Kidney (tissue), 14 donors: ENCODE data around the gene GDF15. TPM values are rescaled to one million over a fixed set of nuclear protein-coding genes. Genes with fewer than 3 reads are reported as not detected.
"Not testable (repeated sequence)": the region's sequence is repeated elsewhere in the genome, so short reads cannot be mapped to it uniquely, and the experiment has no call there.

Source experiments
- DNase-seq, 5 donors: peaks; one replicate each; pipeline ENCODE4 v3.0.0-alpha.2; 2013 to 2020
- FAIRE-seq: peaks from 2 replicates; lab custom pipeline; 2012; peaks lifted over from hg19 to GRCh38; lab: Jason Lieb, UNC
- H3K27ac ChIP-seq, 2 donors: one replicate each; pipeline ENCODE4 v1.7.0; 2013; ENCODE audit warnings: low read depth in 2 of 2, low read length in 2 of 2, inconsistent platforms in 1 of 2
- H3K27me3 ChIP-seq: one replicate; pipeline ENCODE4 v1.7.1; 2013; ENCODE audit warnings: low read length, inconsistent platforms; ENCODE audit not compliant: control insufficient read depth, insufficient read depth
- H3K36me3 ChIP-seq, 3 donors: one replicate each; pipeline versions ENCODE4 v1.7.0 to v1.7.1; 2013; ENCODE audit warnings: low read length in 3 of 3, control low read depth in 1 of 3, inconsistent platforms in 1 of 3; ENCODE audit not compliant: insufficient read depth in 3 of 3, control insufficient read depth in 2 of 3
- H3K4me1 ChIP-seq, 3 donors: one replicate each; pipeline versions ENCODE4 v1.7.0 to v1.7.1; 2013; ENCODE audit warnings: low read length in 3 of 3, inconsistent platforms in 1 of 3, low read depth in 1 of 3; ENCODE audit not compliant: control insufficient read depth in 2 of 3, insufficient read depth in 2 of 3
- H3K4me3 ChIP-seq, 3 donors: one replicate each; pipeline versions ENCODE4 v1.7.0 to v1.8.1; 2013; ENCODE audit warnings: low read length in 3 of 3, control low read depth in 1 of 3, inconsistent platforms in 1 of 3
- H3K9ac ChIP-seq, 3 donors: one replicate each; pipeline versions ENCODE4 v1.7.0 to v1.7.1; 2013; ENCODE audit warnings: low read length in 3 of 3, control low read depth in 1 of 3, inconsistent platforms in 1 of 3
- H3K9me3 ChIP-seq, 3 donors: one replicate each; pipeline versions ENCODE4 v1.7.0 to v1.7.1; 2013; ENCODE audit warnings: low read length in 3 of 3, control low read depth in 1 of 3, inconsistent platforms in 1 of 3; ENCODE audit not compliant: control insufficient read depth in 2 of 3, insufficient read depth in 1 of 3
- CTCF ChIP-seq: IDR thresholded peaks from 3 replicates; pipeline ENCODE4 v1.5.1; 2012; ENCODE audit warnings: mild to moderate bottlenecking, moderate library complexity, borderline replicate concordance; ENCODE audit not compliant: insufficient read depth; ENCODE audit errors: extremely low read depth
- intact Hi-C: fragments of 100-400 bp; cut with DNase I; formaldehyde crosslinking; loops from one replicate; pipeline ENCODE4 v1.11.1; 2022
- polyA plus RNA-seq: library from polyadenylated mRNA; stranded (reverse); fragments of 350-450 nt; fragmentation: Illumina TruSeq; extraction: RNeasy Lipid Tissue Mini Kit (QIAGEN cat#74804); gene quantifications from one replicate; pipeline ENCODE4 v1.2.3, GENCODE V29; 2014; ENCODE audit warnings: low read depth, low replicate concordance; ENCODE audit not compliant: insufficient read depth
- total RNA-seq: library from RNA; stranded (reverse); fragmentation: NEBNext Ultra II Directional; extraction: Animal tissue kit (Norgen Biotek cat#: 25700); gene quantifications from one replicate; pipeline ENCODE4 v1.2.1, GENCODE V29; 2021
- donor health status: control.
- donor health status: control.
- donor health status: control.
- donor health status: control.
- donor health status: control.
- donor health status: DM: yes; HTN: yes; CAD: no.
- donor health status: Normal renal cell carcinoma (clear cell type).

Gene GDF15
- total and polyA plus RNA-seq, 2 donors from 2014 or later: 51.2 to 154 TPM

GRCh38 chr19:18344582-18344950, 41.4 kb upstream of the GDF15 start:
- TF ChIP-seq CTCF: no peak
- H3K4me3 ChIP-seq: no peak overlapping the region
- H3K4me1 ChIP-seq: peaks cover 0 to 16% (median 14%) of the 10 kb centered on the region in 3 donors
- no peak overlapping the region for H3K27ac ChIP-seq
- FAIRE-seq (no peak), DNase-seq (no peak)
- peaks cover 0 to 3% (median 0%) of the 10 kb centered on the region in 3 donors for H3K36me3 ChIP-seq
- no peaks in the 10 kb centered on the region for H3K9me3 ChIP-seq
- intact Hi-C loops: loop anchor here (10.0 kb wide), 1 partner anchor 60 kb away; no protein-coding TSS in a partner anchor
- no peaks in the 10 kb centered on the region for H3K27me3 ChIP-seq
- no peak overlapping the region for H3K9ac ChIP-seq

- Histone ChIP-seq H3K9ac (no peak overlapping the region), H3K9me3 (no peaks in the 10 kb centered on the region), H3K4me3 (no peak overlapping the region), H3K27ac (no peak overlapping the region), H3K27me3 (no peaks in the 10 kb centered on the region), H3K36me3 (peaks cover 0 to 3% (median 2%) of the 10 kb centered on the region in 3 donors), H3K4me1 (peaks cover 0 to 9% (median 8%) of the 10 kb centered on the region in 3 donors)
- no peak for DNase-seq
- TF ChIP-seq CTCF: no peak
- intact Hi-C loops: loop anchor here (10.0 kb wide), 1 partner anchor 60 kb away; no protein-coding TSS in a partner anchor
- no peak for FAIRE-seq
Observed at GRCh38 chr19:18345296-18345695, 40.7 kb upstream of the GDF15 start.

GRCh38 chr19:18346091-18346490, 39.9 kb upstream of the GDF15 start:
- DNase-seq (no peak), FAIRE-seq (no peak)
- TF ChIP-seq CTCF: no peak
- Histone ChIP-seq H3K9me3 (no peaks in the 10 kb centered on the region), H3K27me3 (no peaks in the 10 kb centered on the region), H3K9ac (no peak overlapping the region), H3K27ac (no peak overlapping the region), H3K4me1 (peaks cover 0 to 9% (median 8%) of the 10 kb centered on the region in 3 donors), H3K4me3 (no peak overlapping the region), H3K36me3 (peaks cover 0 to 6% (median 3%) of the 10 kb centered on the region in 3 donors)
- intact Hi-C loops: loop anchor here (10.0 kb wide), 1 partner anchor 59 kb away; no protein-coding TSS in a partner anchor

- Histone ChIP-seq H3K27ac (no peak overlapping the region), H3K9ac (no peak overlapping the region), H3K9me3 (no peaks in the 10 kb centered on the region), H3K36me3 (peaks cover 0 to 6% (median 3%) of the 10 kb centered on the region in 3 donors), H3K27me3 (no peaks in the 10 kb centered on the region), H3K4me3 (no peak overlapping the region), H3K4me1 (peaks cover 0 to 2% (median 0%) of the 10 kb centered on the region in 3 donors)
- intact Hi-C loops: loop anchor here (10.0 kb wide), 1 partner anchor 57 kb away; no protein-coding TSS in a partner anchor
- no peak for TF ChIP-seq CTCF
- DNase-seq (no peak), FAIRE-seq (no peak)
Observed at GRCh38 chr19:18348171-18348570, 37.8 kb upstream of the GDF15 start.

GRCh38 chr19:18348818-18349339, 37.1 kb upstream of the GDF15 start:
- not testable (repeated sequence) for H3K4me3 ChIP-seq, DNase-seq, H3K27ac ChIP-seq, H3K9me3 ChIP-seq, H3K27me3 ChIP-seq, H3K9ac ChIP-seq, FAIRE-seq, H3K36me3 ChIP-seq, H3K4me1 ChIP-seq
- intact Hi-C loops: loop anchor here (10.0 kb wide), 1 partner anchor 56 kb away; no protein-coding TSS in a partner anchor
